Endothelial cell of umbilical vein (primary cell): ENCODE data around the gene KCNMA1. TPM values are rescaled to one million over a fixed set of nuclear protein-coding genes. Genes with fewer than 3 reads are reported as not detected.

ENCODE experiments used
- BruUV-seq: library from RNA; stranded (reverse); fragments of 400-500 nt; replicated peaks from 2 replicates; lab custom pipeline; 2021; lab: Mats Ljungman, UMichigan
- CTCF ChIA-PET: fragments of 300-600, 350-600 bp; sonication (Branson Sonifier 250); formaldehyde crosslinking; loops from one replicate; lab custom pipeline; 2021; ENCODE audit warnings: antibody characterized with exemption, inconsistent platforms; lab: Charles Lee
- POLR2A ChIA-PET: fragments of 300-600, 350-600 bp; sonication (Branson Sonifier 250); formaldehyde crosslinking; loops from one replicate; lab custom pipeline; 2021; ENCODE audit warnings: antibody characterized with exemption, inconsistent platforms; lab: Charles Lee
- DNase-seq: peaks from one replicate; pipeline ENCODE4 v3.0.0-alpha.2; 2011; ENCODE audit warnings: low read depth, low spot score
- FAIRE-seq: peaks from 2 replicates; lab custom pipeline; 2011; peaks lifted over from hg19 to GRCh38; lab: Jason Lieb, UNC
- H2AFZ ChIP-seq: 2 replicates; pipeline ENCODE4 v1.6.0; 2012; ENCODE audit warnings: low read depth, low read length, control low read depth, inconsistent platforms
- H3K27ac ChIP-seq: 2 replicates; pipeline ENCODE4 v1.5.1; 2011; ENCODE audit warnings: low read depth, mild to moderate bottlenecking, control low read depth, low read length, moderate library complexity; ENCODE audit not compliant: insufficient read depth
- H3K27me3 ChIP-seq, 2 experiments: 2 replicates each; pipeline versions ENCODE4 v1.6.0 to v1.6.1; 2011; ENCODE audit warnings: low read length in 2 of 2, mixed read lengths in 1 of 2; ENCODE audit not compliant: control insufficient read depth in 2 of 2, insufficient read depth in 2 of 2
- H3K36me3 ChIP-seq, 2 experiments: 2 replicates in 1 of 2; 3 replicates in 1 of 2; pipeline ENCODE4 v1.5.1; 2011; ENCODE audit warnings: low read length in 2 of 2, mild to moderate bottlenecking in 1 of 2, moderate library complexity in 1 of 2; ENCODE audit not compliant: control insufficient read depth in 2 of 2, insufficient read depth in 2 of 2; ENCODE audit errors: extremely low read depth in 1 of 2
- H3K4me1 ChIP-seq: 3 replicates; pipeline ENCODE4 v1.5.1; 2011; ENCODE audit warnings: mild to moderate bottlenecking, low read length; ENCODE audit not compliant: control insufficient read depth, insufficient read depth; ENCODE audit errors: extremely low read depth
- H3K4me2 ChIP-seq: 2 replicates; pipeline ENCODE4 v1.6.1; 2011; ENCODE audit warnings: low read length, control low read depth, mixed read lengths; ENCODE audit not compliant: insufficient read depth
- H3K4me3 ChIP-seq, 3 experiments: fragments of 200-600 bp in 1 of 3; sonication (generic), shearing (Covaris generic) in 1 of 3; replicated peaks in 1 of 3; 2 replicates each; pipeline ENCODE4 v1.5.1; 2011 to 2016; ENCODE audit warnings: control low read depth in 3 of 3, low read length in 3 of 3, mild to moderate bottlenecking in 2 of 3, inconsistent platforms in 1 of 3, low read depth in 1 of 3, moderate library complexity in 1 of 3; ENCODE audit not compliant: insufficient read depth in 1 of 3
- H3K79me2 ChIP-seq: 2 replicates; pipeline ENCODE4 v1.6.0; 2012; ENCODE audit warnings: low read length, inconsistent platforms; ENCODE audit not compliant: control insufficient read depth, insufficient read depth
- H3K9ac ChIP-seq: replicated peaks from 2 replicates; pipeline ENCODE3; 2011; ENCODE audit warnings: low read length, control low read depth; ENCODE audit not compliant: insufficient read depth; ENCODE audit errors: extremely low read depth
- H3K9me1 ChIP-seq: replicated peaks from 3 replicates; pipeline ENCODE4 v1.6.0; 2011; ENCODE audit warnings: mild to moderate bottlenecking, low read length; ENCODE audit not compliant: control insufficient read depth, insufficient read depth; ENCODE audit errors: extremely low read depth
- H3K9me3 ChIP-seq: replicated peaks from 2 replicates; pipeline ENCODE4 v1.5.1; 2012; ENCODE audit warnings: low read length, inconsistent platforms; ENCODE audit not compliant: control insufficient read depth, insufficient read depth
- H4K20me1 ChIP-seq: replicated peaks from 2 replicates; pipeline ENCODE3; 2011; ENCODE audit warnings: mild to moderate bottlenecking, low read length; ENCODE audit not compliant: control insufficient read depth, insufficient read depth; ENCODE audit errors: extremely low read depth
- CTCF ChIP-seq, 2 donors: IDR thresholded peaks; 1 replicate in 1 of 2; 2 replicates in 1 of 2; pipeline ENCODE4 v1.5.1; 2011; ENCODE audit warnings: low read length in 2 of 2, mild to moderate bottlenecking in 2 of 2, moderate library complexity in 2 of 2, control low read depth in 1 of 2, inconsistent platforms in 1 of 2, low read depth in 1 of 2; ENCODE audit not compliant: insufficient read depth in 1 of 2; ENCODE audit errors: extremely low read depth in 1 of 2
- EZH2 ChIP-seq: IDR thresholded peaks from 2 replicates; pipeline ENCODE4 v1.6.1; 2012; ENCODE audit warnings: borderline replicate concordance, low read depth, mild to moderate bottlenecking, moderate library complexity, low read length, inconsistent platforms; ENCODE audit not compliant: severe bottlenecking
- FOS ChIP-seq: IDR thresholded peaks from 2 replicates; pipeline ENCODE4 v1.6.1; 2011; ENCODE audit warnings: mild to moderate bottlenecking, low read length, moderate library complexity, borderline replicate concordance; ENCODE audit not compliant: insufficient read depth
- GATA2 ChIP-seq: IDR thresholded peaks from 2 replicates; pipeline ENCODE4 v1.7.0; 2011; ENCODE audit warnings: low read depth, mild to moderate bottlenecking, moderate library complexity, mixed read lengths, low read length; ENCODE audit not compliant: insufficient read length, insufficient read depth
- JUN ChIP-seq: IDR thresholded peaks from 2 replicates; pipeline ENCODE4 v1.6.1; 2011; ENCODE audit warnings: borderline replicate concordance, low read depth; ENCODE audit not compliant: insufficient read length, insufficient read depth
- MAX ChIP-seq: IDR thresholded peaks from 2 replicates; pipeline ENCODE4 v1.6.1; 2011; ENCODE audit not compliant: insufficient read depth, insufficient read length
- MYC ChIP-seq: IDR thresholded peaks from one replicate; pipeline ENCODE4 v1.6.1; 2011; ENCODE audit warnings: mild to moderate bottlenecking, low read depth, low read length
- POLR2A ChIP-seq: IDR thresholded peaks from 2 replicates; pipeline ENCODE4 v1.6.1; 2012; ENCODE audit warnings: low read depth, mild to moderate bottlenecking, control low read depth, low read length
- POLR2AphosphoS5 ChIP-seq: IDR thresholded peaks from 2 replicates; pipeline ENCODE4 v1.6.1; 2012; ENCODE audit warnings: low read depth, mild to moderate bottlenecking, control low read depth, low read length, moderate library complexity; ENCODE audit not compliant: insufficient read depth
- dilution Hi-C: fragments of 300-500 bp; cut with MboI; formaldehyde crosslinking; loops from one replicate; pipeline ENCODE4 v1.15.0; 2019; ENCODE audit warnings: low sequenced_read_pairs; ENCODE audit not compliant: extremely low pct_ligation_motif_present
- intact Hi-C: fragments of 100-400 bp; cut with micrococcal nuclease; formaldehyde crosslinking; loops from one replicate; pipeline ENCODE4 v1.10.0; 2022
- polyA plus RNA-seq, 4 experiments: library from polyadenylated mRNA; depleted of rRNA in 3 of 4; stranded (reverse) in 3 of 4; unstranded in 1 of 4; fragments of >200 nt; gene quantifications; 2 replicates each; pipeline versions ENCODE4 v1.2.1 to v1.2.3, GENCODE V29; 2011 to 2012; ENCODE audit warnings: missing spikeins in 1 of 4
- total RNA-seq: library from RNA; stranded (reverse); gene quantifications from 2 replicates; pipeline ENCODE4 v1.2.3, GENCODE V29; 2021

Gene KCNMA1
- total and polyA plus RNA-seq, 2 donors (not counting 3 experiments of a cell fraction or from before 2014, with no cell fraction given) = 0.10 to 0.82 TPM

GRCh38 chr10:77552252-77552651 lies 85.4 kb downstream of the KCNMA1 start:
- no peak overlapping the region for H3K9ac ChIP-seq
- no peak for DNase-seq
- TF ChIP-seq JUN = no peak
- no peak for TF ChIP-seq MYC
- TF ChIP-seq EZH2 = no peak
- TF ChIP-seq CTCF (IDR thresholded peaks at IDR 0.05; ENCODE audit: extremely low read depth in 1 of 2, insufficient read depth in 1 of 2, low read depth in 1 of 2, low read length in 2 of 2) = no peak
- no peak for TF ChIP-seq GATA2
- TF ChIP-seq FOS = no peak
- no peak for TF ChIP-seq MAX
- TF ChIP-seq POLR2AphosphoS5 = no peak
- no peak for TF ChIP-seq POLR2A

More at GRCh38 chr10:77552252-77552651, 85.4 kb downstream of the KCNMA1 start:
- no peaks in the 10 kb centered on the region for H3K4me1 ChIP-seq
- H3K79me2 ChIP-seq = no peaks in the 10 kb centered on the region
- no peak overlapping the region for H2AFZ ChIP-seq
- no peaks in the 10 kb centered on the region for H3K9me3 ChIP-seq
- no peak for FAIRE-seq
- H3K27ac ChIP-seq = no peak overlapping the region
- intact Hi-C loops = no loop called here
- H3K27me3 ChIP-seq = peaks cover 0 to 3% of the 10 kb centered on the region in 2 experiments
- no peaks in the 10 kb centered on the region for H3K9me1 ChIP-seq
- H3K36me3 ChIP-seq = no peaks in the 10 kb centered on the region
- H3K4me2 ChIP-seq = no peak overlapping the region
- BruUV-seq = no TSS peak
- CTCF ChIA-PET = interaction anchor here (0.8 to 1.0 kb wide), 3 partner anchors 10 to 302 kb away, joined by 3 to 4 read pairs (median 3); no protein-coding TSS in a partner anchor
- POLR2A ChIA-PET = no interaction called here
- dilution Hi-C loops = no loop called here
- no peaks in the 10 kb centered on the region for H4K20me1 ChIP-seq
- H3K4me3 ChIP-seq = no peak overlapping the region
